Smooth muscle cell (in vitro differentiated cells): ENCODE data around the gene HOXB6. TPM values are rescaled to one million over a fixed set of nuclear protein-coding genes. Genes with fewer than 3 reads are reported as not detected.

Experiments used
- DNase-seq: peaks from one replicate; lab custom pipeline; 2025; ENCODE audit not compliant: unreplicated experiment; lab: John Stamatoyannopoulos, UW
- H2AFZ ChIP-seq: fragments of 200-600 bp; sonication (generic); 2 replicates; pipeline ENCODE4 v1.6.0; 2016; ENCODE audit warnings: antibody characterized with exemption, low read depth, mild to moderate bottlenecking
- H3F3A ChIP-seq: fragments of 200-600 bp; sonication (generic); 2 replicates; pipeline ENCODE4 v1.6.0; 2017; ENCODE audit warnings: antibody characterized with exemption, low read depth
- H3K27ac ChIP-seq: fragments of 200-600 bp; sonication (generic); 2 replicates; pipeline ENCODE4 v1.5.1; 2016; ENCODE audit warnings: low read depth, mild to moderate bottlenecking
- H3K27me3 ChIP-seq: fragments of 200-600 bp; sonication (generic); 2 replicates; pipeline ENCODE4 v1.6.1; 2016; ENCODE audit warnings: low read depth, mild to moderate bottlenecking
- H3K36me3 ChIP-seq: fragments of 200-600 bp; sonication (generic); 2 replicates; pipeline ENCODE4 v1.5.1; 2016; ENCODE audit warnings: low read depth
- H3K4me1 ChIP-seq: fragments of 200-600 bp; sonication (generic); 2 replicates; pipeline ENCODE4 v1.5.1; 2016; ENCODE audit warnings: low read depth
- H3K4me2 ChIP-seq: fragments of 200-600 bp; sonication (generic); 2 replicates; pipeline ENCODE4 v1.6.0; 2016; ENCODE audit warnings: mild to moderate bottlenecking
- H3K4me3 ChIP-seq: fragments of 200-600 bp; sonication (generic); 2 replicates; pipeline ENCODE4 v1.5.1; 2016; ENCODE audit warnings: mild to moderate bottlenecking
- H3K79me2 ChIP-seq: fragments of 200-600 bp; sonication (generic); 2 replicates; pipeline ENCODE4 v1.6.0; 2016; ENCODE audit warnings: low read depth, mild to moderate bottlenecking
- H3K9ac ChIP-seq: fragments of 200-600 bp; sonication (generic); 2 replicates; pipeline ENCODE4 v1.6.0; 2016; ENCODE audit warnings: low read depth
- H3K9me3 ChIP-seq: fragments of 200-600 bp; sonication (generic); replicated peaks from 2 replicates; pipeline ENCODE4 v1.5.1; 2016; ENCODE audit warnings: low read depth
- H4K20me1 ChIP-seq: fragments of 200-600 bp; sonication (generic); 2 replicates; pipeline ENCODE4 v1.6.0; 2016; ENCODE audit warnings: low read depth
- CTCF ChIP-seq: fragments of 200-600 bp; sonication (generic); IDR thresholded peaks from 2 replicates; pipeline ENCODE4 v1.5.1; 2017; ENCODE audit warnings: borderline replicate concordance, mild to moderate bottlenecking, antibody characterized with exemption; ENCODE audit not compliant: insufficient read depth, poor library complexity, severe bottlenecking
- WGBS: methylation state at CpG from one replicate; pipeline ENCODE4 v1.1.7; 2016; ENCODE audit warnings: low lambda C conversion rate; 5-methylcytosine and 5-hydroxymethylcytosine counted together
- polyA plus RNA-seq: library from polyadenylated mRNA; unstranded; fragments of >200 nt; fragmentation: Nextera tagmentation; extraction: Ambion mirVana; gene quantifications from 2 replicates; pipeline ENCODE4 v1.2.1, GENCODE V29; 2016
- total RNA-seq: library from RNA; depleted of rRNA; stranded (reverse); fragments of >200 nt; gene quantifications from 2 replicates; pipeline ENCODE4 v1.2.3, GENCODE V29; 2014

HOXB6 gene
- total and polyA plus RNA-seq, 2 experiments from 2014 or later: 6.3 to 9.3 TPM

- H4K20me1 ChIP-seq: peaks cover 40% of the 10 kb centered on the region
- H3K4me2 ChIP-seq: no peak overlapping the region
- H3K9ac ChIP-seq: no peak overlapping the region
- peaks cover 14% of the 10 kb centered on the region for H3F3A ChIP-seq
- no peak overlapping the region for H3K27ac ChIP-seq
- peaks cover 17% of the 10 kb centered on the region for H3K79me2 ChIP-seq
- no peaks in the 10 kb centered on the region for H3K9me3 ChIP-seq
- DNase-seq: no peak
- H3K36me3 ChIP-seq: no peaks in the 10 kb centered on the region
- H2AFZ ChIP-seq: no peak overlapping the region
- no peak for TF ChIP-seq CTCF
- H3K4me3 ChIP-seq: no peak overlapping the region
- H3K4me1 ChIP-seq: no peaks in the 10 kb centered on the region
- 63% methylated on average over 42 of the region's 47 CpGs for WGBS
- H3K27me3 ChIP-seq: peaks cover 51% of the 10 kb centered on the region
Measured at GRCh38 chr17:48551596-48552465, 53.0 kb downstream of the HOXB6 start.

GRCh38 chr17:48551214-48551555 lies 53.6 kb downstream of the HOXB6 start:
- no peaks in the 10 kb centered on the region for H3K9me3 ChIP-seq
- peaks cover 33% of the 10 kb centered on the region for H4K20me1 ChIP-seq
- no peaks in the 10 kb centered on the region for H3K4me1 ChIP-seq
- peaks cover 51% of the 10 kb centered on the region for H3K27me3 ChIP-seq
- H3F3A ChIP-seq: peaks cover 20% of the 10 kb centered on the region
- H3K36me3 ChIP-seq: no peaks in the 10 kb centered on the region
- 60% methylated on average over 16 of the region's 19 CpGs for WGBS
- H3K4me3 ChIP-seq: no peak overlapping the region
- no peak for DNase-seq
- H3K4me2 ChIP-seq: peak overlapping the region; percentile 65
- H3K27ac ChIP-seq: no peak overlapping the region
- TF ChIP-seq CTCF: no peak
- no peak overlapping the region for H2AFZ ChIP-seq
- H3K9ac ChIP-seq: no peak overlapping the region
- peaks cover 14% of the 10 kb centered on the region for H3K79me2 ChIP-seq

DNA sequence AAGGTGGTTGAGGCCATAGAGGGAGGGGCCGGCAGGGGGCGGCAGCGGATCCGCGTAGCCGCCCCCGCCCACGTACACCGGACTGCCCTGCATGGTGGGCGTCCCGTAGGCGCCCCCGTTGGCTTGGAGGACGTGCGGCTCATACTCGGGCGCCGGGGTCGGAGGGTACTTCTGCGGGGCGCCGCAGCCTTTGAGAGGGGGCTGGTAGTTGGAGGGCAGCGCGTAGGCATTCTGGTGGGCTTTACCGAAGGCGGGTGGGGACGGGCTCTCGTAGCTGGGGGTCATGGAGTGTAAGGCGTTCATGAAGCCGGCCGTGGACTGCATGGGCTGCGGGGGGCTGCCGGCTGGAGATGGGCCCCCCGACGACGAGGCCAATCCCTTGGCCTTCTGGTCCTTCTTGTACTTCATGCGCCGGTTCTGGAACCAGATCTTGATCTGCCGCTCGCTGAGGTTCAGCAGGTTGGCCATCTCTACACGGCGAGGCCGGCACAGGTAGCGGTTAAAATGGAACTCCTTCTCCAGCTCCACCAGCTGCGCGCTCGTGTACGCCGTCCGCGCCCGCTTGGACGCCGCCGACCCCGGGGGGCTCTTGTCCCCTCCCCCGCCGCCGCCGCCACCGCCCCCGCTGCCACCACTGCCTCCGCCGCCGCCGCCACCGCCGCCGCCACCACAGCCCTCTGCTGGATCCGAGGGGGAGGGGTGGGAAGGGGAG lies 54.1 kb downstream of the HOXB6 start:
- H3K27me3 ChIP-seq: peaks cover 47% of the 10 kb centered on the region
- no peak for TF ChIP-seq CTCF
- no peak overlapping the region for H3K27ac ChIP-seq
- peaks cover 24% of the 10 kb centered on the region for H3F3A ChIP-seq
- peaks cover 14% of the 10 kb centered on the region for H3K79me2 ChIP-seq
- H3K9ac ChIP-seq: no peak overlapping the region
- no peaks in the 10 kb centered on the region for H3K36me3 ChIP-seq
- no peak overlapping the region for H2AFZ ChIP-seq
- no peaks in the 10 kb centered on the region for H3K9me3 ChIP-seq
- H4K20me1 ChIP-seq: peaks cover 28% of the 10 kb centered on the region
- WGBS: 41% methylated on average over 46 of the region's 70 CpGs
- H3K4me1 ChIP-seq: no peaks in the 10 kb centered on the region
- no peak overlapping the region for H3K4me3 ChIP-seq
- peak overlapping the region; percentile 65 for H3K4me2 ChIP-seq
- no peak for DNase-seq
